GM19328 (cell line): ENCODE results near the gene PTPRT.

ENCODE experiments used
- ATAC-seq: cut with Tn5 transposase; IDR thresholded peaks from one replicate; pipeline ENCODE4 v1.9.1; 2021; ENCODE audit warnings: mild to moderate bottlenecking, moderate library complexity; ENCODE audit not compliant: unreplicated experiment

Gene PTPRT

DNA sequence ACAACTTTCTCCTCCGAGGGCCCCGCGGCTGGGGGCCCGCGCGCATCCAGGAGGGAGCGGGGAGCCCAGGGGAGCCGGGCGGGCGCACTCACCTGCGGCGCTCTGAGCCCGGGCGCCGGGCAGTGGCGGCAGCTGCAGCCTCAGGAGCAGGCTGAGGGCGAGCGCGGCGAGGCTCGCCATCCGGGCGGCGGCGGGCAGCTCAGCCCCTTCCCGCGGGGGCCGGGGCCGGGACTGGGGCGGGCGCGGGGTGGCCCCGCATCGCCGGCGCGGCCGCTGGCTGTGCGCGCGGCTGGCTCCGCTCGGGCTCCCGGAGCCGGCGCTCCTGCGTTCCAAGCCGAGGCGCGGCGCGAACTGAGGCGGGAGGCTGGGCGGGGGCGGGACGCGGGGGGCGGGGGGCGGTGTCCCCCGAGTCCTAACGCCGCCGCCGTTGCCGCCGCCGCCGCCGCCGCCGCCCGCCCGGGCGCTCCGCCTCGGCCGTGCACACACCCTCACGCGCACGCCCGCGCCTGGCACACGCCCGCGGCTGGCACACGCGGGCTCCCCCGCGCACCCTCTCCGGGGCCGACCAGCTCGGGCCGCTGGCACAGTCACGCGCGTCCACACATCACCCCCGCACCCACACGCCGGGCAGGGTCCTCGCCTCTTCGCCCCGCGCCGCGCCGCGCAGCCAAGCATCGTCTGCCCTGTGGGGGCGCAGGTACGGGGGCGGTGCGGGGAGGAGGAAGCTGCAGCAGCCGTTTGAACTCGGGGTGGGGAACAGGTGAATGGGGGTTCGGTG lies at the start of gene PTPRT:
TSS of gene PTPRT (minus strand) at position 353 of the 778 bp plus-strand sequence. CDS start at position 180, 173 bp downstream.
- no peak for ATAC-seq

DNA sequence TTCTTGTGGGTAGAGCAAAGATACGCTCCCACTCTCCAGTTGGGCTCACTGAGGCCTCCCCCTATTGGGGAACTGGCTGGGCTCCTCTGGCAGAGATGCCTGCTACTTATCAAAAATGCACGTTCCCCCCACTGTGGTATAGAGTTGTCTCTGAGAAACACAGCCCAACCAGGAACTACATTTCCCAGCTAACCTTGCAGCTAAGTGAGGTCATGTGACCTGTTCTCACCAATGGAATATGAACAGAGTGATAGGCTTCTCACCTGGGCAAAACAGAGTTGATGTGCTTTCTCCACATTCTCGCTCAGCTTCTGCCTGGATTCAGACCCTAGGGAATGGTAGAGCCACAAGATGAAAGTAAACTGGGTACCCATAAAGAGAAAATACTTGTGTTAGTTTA lies 49.1 kb upstream of the PTPRT start:
- no peak for ATAC-seq

DNA sequence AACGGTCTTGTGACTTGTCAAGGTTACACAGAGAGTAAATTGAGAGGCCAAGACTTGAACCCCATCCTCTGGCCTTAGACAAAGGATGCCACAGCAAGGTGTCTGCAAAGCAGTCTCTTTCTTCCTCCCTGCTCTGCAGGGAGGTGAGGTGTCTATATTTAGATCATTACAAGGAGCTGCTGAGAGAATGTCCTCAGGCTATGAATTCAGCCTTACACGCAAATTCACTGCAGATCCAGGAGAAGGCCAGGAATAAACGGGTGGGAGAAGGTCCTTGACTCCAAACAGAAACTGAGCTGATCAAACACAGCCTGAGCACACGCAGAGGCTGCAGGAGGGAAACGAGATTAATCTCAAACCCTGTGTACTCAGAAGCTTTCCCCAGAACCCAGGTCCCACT lies 48.6 kb upstream of the PTPRT start:
- no peak for ATAC-seq

DNA sequence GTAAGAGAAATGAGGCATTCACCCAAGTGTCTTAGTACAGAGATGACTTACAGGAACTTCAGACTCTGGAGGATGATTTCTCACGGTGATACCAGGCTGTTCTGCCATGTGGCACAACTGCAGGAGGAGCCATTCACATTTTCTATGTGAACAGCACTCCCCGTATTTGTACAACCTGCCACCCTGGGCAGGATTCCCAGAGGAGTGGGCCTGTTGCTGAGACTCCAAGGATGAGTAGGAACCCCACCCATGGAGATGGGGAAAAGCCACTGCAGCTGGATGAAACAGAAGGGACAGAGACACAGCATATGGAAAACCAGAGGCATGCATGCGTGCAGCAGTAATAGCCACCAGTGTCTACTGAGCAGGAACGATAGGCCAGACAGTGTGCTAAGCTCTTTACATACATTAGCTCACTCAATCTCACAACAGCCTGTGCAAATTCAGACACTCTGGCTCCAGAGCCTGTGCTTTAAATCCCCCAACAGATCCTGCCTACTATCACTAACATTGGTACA lies 48.0 kb upstream of the PTPRT start:
- ATAC-seq, result no peak

DNA sequence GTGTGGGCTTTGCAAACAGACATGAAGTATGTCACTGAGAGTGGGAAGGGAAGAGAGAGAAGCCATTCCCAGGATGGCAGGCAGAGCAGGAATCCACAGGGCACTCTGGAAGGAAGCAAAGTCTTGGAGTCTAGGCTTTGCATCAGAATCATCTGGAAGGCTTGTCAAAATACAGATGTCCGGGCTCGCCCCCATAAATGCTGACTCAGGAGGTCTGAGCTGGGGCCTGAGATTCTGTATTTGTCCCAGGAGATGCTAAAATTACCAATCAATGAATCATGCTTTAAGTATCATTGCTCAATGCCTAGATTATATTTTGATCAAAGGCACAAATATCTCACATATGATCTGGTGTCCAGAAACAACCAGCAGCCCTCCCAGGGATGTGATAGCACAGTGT lies 46.3 kb upstream of the PTPRT start:
- no peak for ATAC-seq

DNA sequence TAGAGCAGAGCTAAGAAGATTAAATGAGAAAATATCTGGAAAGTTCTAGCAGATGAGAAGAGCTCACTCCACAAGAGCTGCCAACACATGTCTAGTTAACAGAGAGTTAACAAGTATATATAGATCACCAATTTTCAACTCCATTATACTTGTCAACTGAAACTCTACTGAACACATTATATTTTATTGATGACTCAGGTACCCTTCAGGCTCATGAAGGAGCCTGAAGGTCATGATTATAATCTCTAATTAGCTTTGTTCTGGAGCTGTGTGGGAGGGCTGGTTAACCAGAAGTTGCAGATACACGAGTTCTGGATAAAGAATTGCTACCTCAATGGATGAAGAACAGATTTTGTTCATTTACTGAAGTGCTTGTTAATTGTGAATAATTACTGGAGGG lies 42.1 kb upstream of the PTPRT start:
- no peak for ATAC-seq

DNA sequence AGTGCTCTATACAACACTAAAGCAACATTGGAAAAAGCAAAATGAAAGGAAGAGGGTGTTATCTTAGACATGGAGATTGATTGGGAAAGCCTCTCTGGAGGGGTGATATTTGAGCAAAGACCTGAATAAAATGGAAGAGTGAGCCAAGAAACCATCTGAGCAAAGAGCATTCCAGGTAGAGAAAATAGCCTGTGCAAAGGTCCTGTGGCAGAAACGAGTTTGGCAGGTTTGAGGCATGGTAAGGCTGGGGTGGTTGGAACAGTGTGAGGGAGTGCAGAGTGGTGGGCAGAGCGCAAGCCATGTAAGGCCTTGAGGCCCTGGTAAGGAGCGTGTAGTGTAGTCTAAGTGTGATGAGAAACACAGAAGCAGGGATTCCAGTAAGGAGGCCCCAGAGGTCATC lies 40.0 kb upstream of the PTPRT start:
- no peak for ATAC-seq

DNA sequence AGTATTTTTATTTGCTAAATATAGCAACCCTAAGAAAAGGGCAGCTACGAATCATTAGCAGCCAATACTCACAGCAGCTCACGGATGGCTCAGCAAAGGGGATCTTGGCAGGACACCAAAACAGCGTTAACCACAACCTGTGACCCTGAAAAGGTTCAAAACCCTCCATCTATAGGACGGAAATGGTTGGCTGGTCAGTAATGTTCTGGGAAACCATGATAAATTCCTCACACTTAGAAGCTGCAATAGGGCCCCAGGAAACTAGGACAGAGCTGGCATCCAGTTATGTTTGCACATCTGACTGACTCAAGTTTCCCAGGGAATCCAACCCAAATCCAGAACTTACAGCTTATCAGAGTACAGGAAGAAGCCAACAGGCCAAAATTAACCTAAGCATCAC lies 30.9 kb upstream of the PTPRT start:
- ATAC-seq, result no peak

DNA sequence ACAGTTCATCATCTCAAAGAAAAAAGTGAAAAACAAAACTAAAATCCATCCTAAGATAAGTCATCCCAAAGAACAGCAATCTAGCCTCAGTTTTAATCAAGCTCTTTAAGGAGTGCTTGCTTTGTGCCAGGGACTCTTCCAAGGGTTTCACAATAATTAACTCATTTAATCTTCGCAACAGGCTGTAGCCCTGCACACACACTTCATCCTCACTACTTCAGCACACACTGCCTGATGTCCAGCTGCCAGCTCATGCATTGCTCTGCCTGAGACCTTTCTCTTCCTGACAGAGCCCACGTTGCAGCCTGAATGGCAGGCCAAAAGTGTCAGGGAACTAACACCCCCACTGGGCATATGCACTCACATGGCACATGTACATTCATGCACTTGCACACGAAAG lies 21.2 kb upstream of the PTPRT start:
- no peak for ATAC-seq

DNA sequence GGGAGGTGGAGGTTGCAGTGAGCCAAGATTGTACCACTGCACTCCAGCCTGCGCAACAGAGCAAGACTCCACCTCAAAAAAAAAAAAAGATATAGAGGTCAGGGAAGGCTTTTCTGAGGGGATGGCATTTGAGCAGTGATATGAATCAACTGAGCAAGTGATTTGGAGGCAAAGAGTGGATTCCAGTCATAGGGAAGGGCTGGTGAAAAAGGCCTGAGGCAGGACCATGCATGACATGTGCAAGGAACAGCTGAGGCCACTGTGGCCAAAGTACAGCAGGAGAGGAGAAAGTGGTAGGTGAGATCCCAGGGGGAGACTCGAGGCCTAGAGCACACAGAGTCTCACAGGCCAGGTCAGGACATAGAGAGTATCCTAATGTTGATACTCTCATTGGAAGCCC lies 20.1 kb upstream of the PTPRT start:
- ATAC-seq, result no peak

DNA sequence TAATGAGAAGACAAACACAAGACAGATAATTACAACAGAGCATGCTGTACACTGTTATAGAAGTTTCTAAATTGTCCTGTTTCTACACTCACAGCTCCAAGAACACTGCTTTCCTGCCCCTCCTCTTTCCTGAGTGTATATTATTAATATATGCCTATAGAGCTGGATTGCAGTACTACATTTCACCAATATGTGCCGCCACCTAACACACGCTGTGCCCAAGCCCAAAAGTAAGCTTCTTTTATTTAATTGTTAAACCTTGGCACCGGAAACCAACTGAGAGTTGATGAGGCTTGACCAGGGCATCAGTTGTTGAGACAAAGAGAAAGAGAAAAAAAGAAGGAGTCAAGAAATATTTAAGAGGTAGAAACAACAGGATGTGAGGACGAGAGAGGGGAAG lies 16.0 kb upstream of the PTPRT start:
- no peak for ATAC-seq

DNA sequence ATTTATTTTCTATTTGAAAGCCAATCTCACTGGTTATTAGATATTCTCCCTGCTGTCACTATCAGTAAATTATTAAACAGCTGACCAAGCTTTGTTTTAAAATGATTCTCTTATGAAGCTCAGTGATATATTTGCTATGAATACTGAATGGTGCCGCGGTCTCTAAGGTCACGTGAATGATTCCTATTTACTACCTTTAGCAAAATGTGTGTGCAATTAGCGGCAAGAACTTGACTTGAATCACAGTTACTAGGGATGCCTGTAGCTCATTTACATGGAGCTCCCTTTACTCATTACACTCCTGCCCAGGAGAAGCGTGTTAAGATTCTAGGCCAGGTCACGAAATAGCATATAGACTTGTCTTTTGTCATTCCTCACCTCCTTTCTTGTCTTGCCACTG lies 12.4 kb upstream of the PTPRT start:
- ATAC-seq, result no peak

DNA sequence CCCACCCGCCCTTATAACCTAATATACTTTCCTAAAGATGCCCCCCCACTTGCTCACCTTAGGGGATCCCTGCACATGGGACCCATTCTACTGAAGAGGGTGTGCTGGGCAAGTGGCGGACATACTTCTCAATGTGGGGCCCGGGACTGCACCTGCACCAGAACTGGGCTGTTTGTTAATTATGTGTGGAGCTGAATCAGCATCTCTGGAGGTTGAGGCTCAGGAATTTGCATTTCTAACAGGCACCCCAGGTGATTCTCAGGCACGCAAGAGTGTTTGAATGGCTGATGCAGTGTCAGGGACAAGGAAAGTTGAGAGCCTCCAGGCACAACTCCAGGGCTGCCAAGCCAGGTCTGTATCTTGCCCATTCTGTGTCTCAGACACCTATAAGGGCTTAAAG lies 8.9 kb upstream of the PTPRT start:
- ATAC-seq, result no peak

DNA sequence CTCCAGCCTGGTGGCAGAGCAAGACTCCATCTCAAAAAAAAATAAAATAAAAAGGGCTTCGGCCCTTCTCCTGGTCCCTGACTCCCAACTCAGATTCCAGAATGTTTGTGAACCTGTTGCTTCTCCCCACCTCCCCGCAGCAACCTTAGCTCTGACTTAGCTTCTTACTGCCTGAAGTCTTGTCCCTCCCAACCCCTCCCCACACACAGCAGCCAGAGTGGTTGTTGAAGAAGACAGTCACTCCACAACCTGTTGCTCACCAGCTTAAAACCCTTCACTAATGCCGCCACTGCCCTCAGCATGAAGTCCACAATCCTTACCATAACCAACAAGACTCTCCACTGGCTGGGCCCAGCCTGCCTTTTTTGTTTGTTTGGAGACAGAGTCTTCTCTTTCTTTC lies 6.5 kb upstream of the PTPRT start:
- no peak for ATAC-seq

DNA sequence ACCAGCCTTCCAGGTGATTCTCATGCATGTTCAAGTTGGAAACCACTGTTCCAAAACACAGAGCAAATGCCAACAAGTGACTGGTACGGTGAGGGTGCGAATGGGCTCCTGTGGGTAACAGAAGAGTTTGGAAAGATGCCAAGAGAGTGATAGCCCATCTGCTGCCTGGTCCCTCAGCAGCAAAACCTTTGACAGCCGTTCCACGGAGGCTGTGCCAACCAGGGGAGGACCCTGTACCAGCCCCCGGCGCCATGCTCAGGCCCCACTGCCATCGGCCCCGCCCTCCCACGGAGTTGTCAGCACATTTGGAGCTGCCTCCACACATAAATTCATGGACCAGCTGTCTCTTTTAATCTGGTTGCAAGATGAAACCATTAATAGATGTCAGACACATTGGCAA lies 4.4 kb upstream of the PTPRT start:
- no peak for ATAC-seq

DNA sequence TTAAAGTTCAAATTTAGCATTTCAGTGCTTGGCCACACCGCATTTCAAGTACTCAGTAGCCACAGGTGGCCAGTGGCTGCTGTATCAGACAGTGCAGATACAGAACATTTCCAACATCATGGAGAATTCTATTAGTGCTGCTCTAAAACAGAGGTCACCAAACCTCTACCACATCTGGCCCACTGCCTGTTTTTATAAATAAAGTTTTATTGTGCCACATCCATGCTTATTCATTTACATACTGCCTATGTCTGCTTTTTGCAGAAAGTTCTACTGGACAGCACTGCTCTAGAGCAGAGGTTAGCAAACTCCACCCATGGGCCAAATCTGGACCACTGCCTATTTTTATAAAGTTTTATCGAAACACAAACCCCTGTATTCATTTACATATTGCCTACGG lies 3.7 kb upstream of the PTPRT start:
- ATAC-seq, result no peak

DNA sequence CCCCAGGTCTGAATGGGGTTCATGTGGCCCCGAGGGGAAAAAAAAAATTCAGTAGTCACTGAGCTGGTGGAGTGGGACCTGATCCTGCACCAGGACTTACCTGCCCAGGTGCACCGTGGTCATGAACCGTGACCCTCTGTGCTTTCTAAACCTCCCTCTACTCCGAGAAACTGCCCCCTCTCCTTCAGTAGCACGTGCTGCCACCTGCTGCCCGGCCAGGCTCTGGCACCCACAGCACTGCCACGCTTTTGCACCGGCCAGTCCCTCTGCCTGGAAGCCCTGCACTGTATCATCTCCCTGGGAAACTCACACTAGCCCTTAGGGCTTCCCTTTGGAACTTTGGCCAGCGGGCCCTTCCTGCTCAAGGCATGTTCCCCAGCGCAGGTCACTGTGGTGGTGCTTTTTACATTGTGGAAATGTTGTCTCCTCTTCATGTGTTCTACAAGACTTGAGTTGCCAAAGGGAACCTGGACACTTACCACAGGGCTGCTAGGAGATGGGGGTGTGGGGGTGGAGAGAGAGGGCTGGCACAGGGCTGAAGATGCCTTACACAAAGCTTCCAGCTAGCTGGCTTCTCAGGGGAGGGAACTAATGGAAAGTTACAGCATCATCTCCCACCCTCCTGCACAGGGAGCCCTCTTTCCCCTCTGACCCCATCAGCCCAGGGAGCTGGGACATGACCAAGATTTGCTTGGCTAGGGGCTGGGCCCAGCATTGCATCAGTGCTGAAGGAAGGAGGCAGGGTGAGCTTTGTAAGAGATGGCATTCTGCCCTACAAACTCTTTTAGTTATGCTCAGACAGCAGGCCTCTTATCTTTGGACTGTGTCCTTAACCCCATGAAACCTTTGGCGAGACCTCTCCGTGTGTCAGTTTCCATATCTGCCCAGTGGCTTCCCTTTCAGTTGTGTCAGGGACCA lies 2.5 kb upstream of the PTPRT start:
- no peak for ATAC-seq

DNA sequence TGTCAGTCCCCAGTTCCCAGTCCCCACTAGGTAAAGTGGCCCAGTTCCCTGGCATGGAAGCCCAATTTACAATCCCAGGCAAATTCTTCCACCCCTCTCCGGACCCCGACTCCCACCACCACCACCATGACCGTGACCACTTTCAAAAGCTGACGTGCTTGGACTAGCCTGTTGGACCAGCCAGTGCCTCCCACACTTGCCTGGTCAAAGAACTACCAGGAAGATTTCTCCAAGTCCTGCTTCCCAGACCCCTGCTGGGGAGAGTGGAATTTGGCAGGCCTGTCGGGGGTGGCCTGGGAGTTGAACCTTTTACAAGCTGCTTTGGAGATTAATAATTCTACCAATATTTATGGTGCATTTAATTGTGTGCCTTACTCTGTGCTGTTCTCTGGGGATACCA lies 1.4 kb upstream of the PTPRT start:
- ATAC-seq, result no peak

DNA sequence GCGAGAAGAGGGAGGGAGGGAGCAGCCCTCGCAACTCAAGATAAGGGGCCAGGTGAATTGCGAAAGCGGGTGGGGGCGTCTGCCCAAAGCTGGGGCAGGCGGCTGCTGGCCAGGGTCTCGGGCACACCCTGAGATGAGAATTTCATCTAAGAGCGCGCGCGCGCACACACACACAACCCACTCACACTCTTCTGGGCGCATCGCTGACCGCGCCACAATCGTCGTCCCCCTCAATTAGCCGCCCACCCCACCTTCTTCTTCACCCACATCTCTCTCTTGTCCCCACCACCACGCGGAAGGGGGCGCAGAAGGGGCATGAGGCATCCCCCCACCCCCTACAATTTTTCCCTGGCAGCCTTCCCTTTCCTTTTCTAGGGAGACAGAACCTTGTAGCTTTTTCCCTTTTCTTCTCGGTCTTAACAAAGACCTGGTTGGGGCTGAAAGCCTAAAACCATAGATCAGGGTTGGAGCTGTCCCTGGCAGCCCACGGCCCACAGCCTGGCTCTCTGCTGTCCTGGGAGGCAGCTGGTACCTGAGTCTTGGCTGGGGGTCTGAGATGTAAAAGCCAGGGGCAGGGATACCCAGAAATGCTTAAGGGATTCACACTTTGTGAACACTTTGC lies 737 bp upstream of the PTPRT start:
- ATAC-seq, result no peak

DNA sequence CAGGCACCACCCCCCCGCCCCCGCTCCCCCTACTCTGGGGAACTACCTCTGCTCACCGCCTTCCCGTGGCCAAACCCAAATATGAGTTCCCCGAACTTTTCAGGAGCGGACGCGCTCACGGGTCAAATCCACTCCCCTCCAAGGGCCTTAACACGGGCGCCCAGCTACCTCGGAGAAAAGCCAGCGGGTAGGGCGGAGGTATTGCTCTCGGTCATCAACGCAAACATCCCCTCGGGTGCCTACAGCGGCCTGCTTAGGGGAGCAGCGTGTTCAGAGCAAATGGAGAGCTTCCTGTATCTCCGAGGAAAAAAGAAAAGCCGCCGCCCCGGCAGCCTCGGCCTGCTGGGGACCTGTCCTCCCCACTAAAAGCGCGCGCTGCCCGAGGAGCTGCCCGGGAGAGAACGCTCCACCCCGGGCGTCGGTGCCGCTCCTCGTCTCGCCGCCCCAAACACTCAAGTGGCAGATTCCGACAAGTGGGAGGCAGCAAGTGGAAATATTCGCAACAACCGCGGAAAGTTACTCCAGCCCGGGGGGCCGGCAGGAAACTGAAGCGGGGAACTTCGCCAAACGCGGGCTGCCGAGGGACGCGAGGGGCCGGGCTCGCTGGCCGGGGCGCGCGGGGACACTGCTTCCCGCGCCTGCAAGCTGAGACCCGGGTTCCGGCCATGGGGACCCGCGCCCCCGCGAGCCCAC lies 699 bp downstream of the PTPRT start:
- no peak for ATAC-seq

DNA sequence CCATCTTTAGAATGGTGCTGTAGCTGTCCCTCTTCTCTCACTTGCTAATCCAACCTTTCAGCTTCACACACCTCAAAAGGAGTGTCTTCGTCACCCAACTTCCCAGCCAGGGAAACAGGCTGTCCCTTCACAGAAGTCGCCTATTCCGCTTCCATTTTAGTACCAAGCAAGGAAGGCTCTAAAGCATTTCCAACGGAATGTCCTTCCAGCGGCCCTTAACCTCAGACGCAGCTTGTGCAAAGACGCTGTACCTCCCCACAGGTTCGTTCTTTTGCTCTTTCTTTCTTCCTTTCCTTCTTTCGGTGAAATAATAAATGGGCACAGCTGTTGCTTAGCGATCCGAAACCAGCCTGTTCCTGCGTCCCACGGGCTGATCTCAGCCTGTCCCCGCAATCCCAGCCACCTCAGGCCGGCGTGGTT lies 1.5 kb downstream of the PTPRT start:
- no peak for ATAC-seq
